ENCODE measurements around the gene ZNF844.

GRCh38 chr19:12085074-12085818, 20.7 kb downstream of the ZNF844 start:
- TF ChIP-seq EZH2 (IDR thresholded peaks at IDR 0.05) = no peak
- no peak for TF ChIP-seq POLR2AphosphoS5 (IDR thresholded peaks at IDR 0.05; ENCODE audit: borderline replicate concordance, low read depth, low read length)
